Skeletal muscle tissue (tissue), 4 donors: ENCODE measurements around the gene CBFB. TPM values are rescaled to one million over a fixed set of nuclear protein-coding genes. Genes with fewer than 3 reads are reported as not detected.

Source experiments
- H3K27ac ChIP-seq: one replicate; pipeline ENCODE4 v1.7.0; 2013; ENCODE audit warnings: mild to moderate bottlenecking, low read depth, low read length, inconsistent platforms
- H3K27me3 ChIP-seq, 3 donors: one replicate each; pipeline ENCODE4 v1.7.0; 2013; ENCODE audit warnings: low read length in 3 of 3; ENCODE audit not compliant: control insufficient read depth in 3 of 3, insufficient read depth in 3 of 3
- H3K36me3 ChIP-seq, 3 donors: one replicate each; pipeline ENCODE4 v1.7.0; 2013; ENCODE audit warnings: low read length in 3 of 3; ENCODE audit not compliant: control insufficient read depth in 3 of 3, insufficient read depth in 3 of 3
- H3K4me1 ChIP-seq, 3 donors: one replicate each; pipeline ENCODE4 v1.7.0; 2013; ENCODE audit warnings: low read length in 3 of 3, mild to moderate bottlenecking in 3 of 3; ENCODE audit not compliant: control insufficient read depth in 3 of 3, insufficient read depth in 3 of 3
- H3K4me3 ChIP-seq, 3 donors: one replicate each; pipeline ENCODE4 v1.7.0; 2013; ENCODE audit warnings: low read length in 3 of 3
- H3K9ac ChIP-seq, 3 donors: one replicate each; pipeline ENCODE4 v1.7.0; 2013; ENCODE audit warnings: low read length in 3 of 3, mild to moderate bottlenecking in 3 of 3, moderate library complexity in 2 of 3, low read depth in 1 of 3
- H3K9me3 ChIP-seq, 3 donors: one replicate each; pipeline ENCODE4 v1.7.0; 2013; ENCODE audit warnings: low read length in 3 of 3; ENCODE audit not compliant: control insufficient read depth in 3 of 3
- total RNA-seq: library from RNA; depleted of rRNA; stranded (reverse); fragments of >200 nt; gene quantifications from one replicate; pipeline ENCODE4 v1.2.3, GENCODE V29; 2014
- donor health status: Osteomylitis.

The CBFB gene
- total RNA-seq, 1 donor from 2014 or later: 33.9 TPM

- Histone ChIP-seq H3K27ac (peak overlapping the region; percentile 65), H3K4me3 (no peak overlapping the region), H3K27me3 (no peaks in the 10 kb centered on the region), H3K36me3 (no peaks in the 10 kb centered on the region), H3K4me1 (peaks cover 4 to 11% (median 5%) of the 10 kb centered on the region in 3 donors), H3K9ac (no peak overlapping the region), H3K9me3 (no peaks in the 10 kb centered on the region)
Measured at GRCh38 chr16:67055712-67056487, 27.0 kb downstream of the CBFB start.

DNA sequence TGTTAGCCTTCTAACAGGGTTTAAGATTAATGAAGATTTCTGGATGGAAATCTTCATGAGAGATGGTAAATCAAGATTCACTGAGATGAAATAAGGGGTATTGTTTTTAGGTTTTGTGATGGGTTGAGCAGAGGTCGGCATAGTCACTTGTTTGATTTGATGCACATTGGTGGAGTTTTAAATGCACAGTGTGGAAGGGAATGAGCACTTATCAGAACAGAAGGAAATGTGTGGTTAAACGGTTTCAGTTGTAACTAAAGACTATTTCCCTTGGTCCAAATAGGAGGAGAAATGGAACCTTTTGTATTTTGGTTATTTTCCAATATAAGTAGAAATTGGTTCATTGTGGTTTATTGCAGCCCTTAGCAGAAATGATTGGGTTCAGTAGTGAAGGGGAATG lies 34.1 kb downstream of the CBFB start:
- H3K4me1 ChIP-seq: no peaks in the 10 kb centered on the region
- no peak overlapping the region for H3K4me3 ChIP-seq
- no peaks in the 10 kb centered on the region for H3K9me3 ChIP-seq
- peaks cover 3 to 9% (median 4%) of the 10 kb centered on the region in 3 donors for H3K36me3 ChIP-seq
- no peaks in the 10 kb centered on the region for H3K27me3 ChIP-seq
- H3K27ac ChIP-seq: no peak overlapping the region
- no peak overlapping the region for H3K9ac ChIP-seq

DNA sequence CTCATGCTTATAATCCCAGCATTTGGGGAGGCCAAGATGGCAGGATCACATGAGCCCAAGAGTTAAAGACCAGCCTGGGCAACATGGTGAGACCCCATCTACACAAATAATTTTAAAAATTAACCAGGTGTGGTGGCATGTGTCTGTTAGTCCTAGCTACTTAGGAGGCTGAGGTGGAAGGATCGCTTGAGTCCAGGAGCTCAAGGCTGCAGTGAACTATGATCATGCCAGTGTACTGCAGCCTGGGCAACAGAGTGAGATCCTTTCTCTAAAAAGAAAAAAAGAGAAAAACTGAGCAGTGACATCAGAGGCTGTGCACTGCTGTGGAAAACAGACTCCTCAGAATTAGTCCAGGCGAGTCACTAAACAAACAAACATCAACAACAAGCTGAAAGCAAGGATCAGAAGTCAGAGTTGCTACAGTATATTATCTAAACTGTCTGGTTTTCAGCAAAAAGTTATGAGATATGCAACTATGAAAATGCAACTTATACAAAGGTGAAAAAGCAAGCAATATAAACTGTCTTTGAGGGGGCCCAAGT lies 39.3 kb downstream of the CBFB start:
- peaks cover 7 to 10% (median 10%) of the 10 kb centered on the region in 3 donors for H3K36me3 ChIP-seq

GRCh38 chr16:67071476-67072048 lies 42.6 kb downstream of the CBFB start:
- Histone ChIP-seq H3K9me3 (no peaks in the 10 kb centered on the region), H3K4me1 (no peaks in the 10 kb centered on the region), H3K27ac (no peak overlapping the region), H3K4me3 (no peak overlapping the region), H3K27me3 (no peaks in the 10 kb centered on the region), H3K9ac (no peak overlapping the region), H3K36me3 (peaks cover 7 to 16% (median 10%) of the 10 kb centered on the region in 3 donors)

More for the DNA sequence above, 39.3 kb downstream of the CBFB start:
- Histone ChIP-seq H3K9ac (no peak overlapping the region), H3K27me3 (no peaks in the 10 kb centered on the region), H3K4me3 (no peak overlapping the region), H3K9me3 (no peaks in the 10 kb centered on the region), H3K4me1 (no peaks in the 10 kb centered on the region), H3K27ac (no peak overlapping the region)

DNA sequence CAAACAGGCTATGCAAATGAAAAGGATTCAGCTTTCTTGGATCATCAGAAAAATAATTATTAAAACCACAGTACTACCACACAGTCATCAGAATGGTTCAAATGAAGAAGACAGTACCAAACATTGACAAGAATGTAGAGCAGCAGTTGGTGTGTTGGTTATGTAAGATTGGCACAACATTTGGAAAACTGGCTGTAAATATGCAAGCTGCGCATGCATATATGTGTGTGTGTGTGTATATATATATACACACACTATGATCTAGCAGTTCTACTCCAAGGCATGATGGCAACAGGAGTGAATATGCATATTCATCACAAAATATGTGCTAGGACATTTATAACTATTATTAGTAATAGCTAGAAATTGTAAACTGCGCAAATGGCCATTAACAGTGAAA lies 46.4 kb downstream of the CBFB start:
- H3K4me1 ChIP-seq: no peaks in the 10 kb centered on the region
- H3K9me3 ChIP-seq: no peaks in the 10 kb centered on the region
- peaks cover 0 to 8% (median 0%) of the 10 kb centered on the region in 3 donors for H3K36me3 ChIP-seq

DNA sequence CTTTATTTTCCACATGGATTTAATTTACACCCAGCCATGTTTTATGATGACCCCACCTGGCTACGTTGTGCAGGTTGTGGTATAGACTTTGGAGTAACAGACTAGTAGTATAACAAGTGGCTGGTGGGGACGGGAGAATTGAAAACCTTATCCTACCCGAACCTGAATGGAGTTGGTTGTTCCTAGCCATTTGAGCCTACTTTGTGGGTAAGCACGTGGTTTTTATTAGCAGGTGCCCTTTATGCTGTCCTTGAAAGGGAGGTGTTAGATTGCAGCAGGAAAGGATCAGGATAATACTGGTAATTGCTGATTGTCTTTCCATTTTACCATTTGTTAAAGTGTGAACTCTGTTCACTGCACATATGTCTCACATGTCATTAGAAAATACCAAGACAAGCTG lies 48.9 kb downstream of the CBFB start:
- Histone ChIP-seq H3K4me3 (no peak overlapping the region), H3K4me1 (no peaks in the 10 kb centered on the region), H3K27me3 (no peaks in the 10 kb centered on the region), H3K9me3 (no peaks in the 10 kb centered on the region), H3K9ac (no peak overlapping the region), H3K36me3 (peaks cover 0 to 8% (median 0%) of the 10 kb centered on the region in 3 donors), H3K27ac (no peak overlapping the region)

More for the DNA sequence above, 46.4 kb downstream of the CBFB start:
- Histone ChIP-seq H3K4me3 (no peak overlapping the region), H3K27ac (no peak overlapping the region), H3K9ac (no peak overlapping the region), H3K27me3 (no peaks in the 10 kb centered on the region)

GRCh38 chr16:67082100-67082499 lies 53.2 kb downstream of the CBFB start:
- Histone ChIP-seq H3K4me3 (no peak overlapping the region), H3K9me3 (no peaks in the 10 kb centered on the region), H3K9ac (no peak overlapping the region), H3K27ac (no peak overlapping the region), H3K27me3 (no peaks in the 10 kb centered on the region), H3K4me1 (peaks cover under 1 to 14% (median 2%) of the 10 kb centered on the region in 3 donors), H3K36me3 (peaks cover 0 to 3% (median 1%) of the 10 kb centered on the region in 3 donors)

GRCh38 chr16:67082891-67083290 lies 53.9 kb downstream of the CBFB start:
- Histone ChIP-seq H3K9ac (no peak overlapping the region), H3K27ac (no peak overlapping the region), H3K4me1 (peaks cover 2 to 14% (median 3%) of the 10 kb centered on the region in 3 donors), H3K36me3 (peaks cover 0 to 3% (median 1%) of the 10 kb centered on the region in 3 donors), H3K27me3 (no peaks in the 10 kb centered on the region), H3K4me3 (no peak overlapping the region), H3K9me3 (no peaks in the 10 kb centered on the region)

GRCh38 chr16:67084345-67085028 lies 55.5 kb downstream of the CBFB start:
- Histone ChIP-seq H3K4me1 (peaks cover 6 to 14% (median 9%) of the 10 kb centered on the region in 3 donors), H3K4me3 (no peak overlapping the region), H3K9me3 (no peaks in the 10 kb centered on the region), H3K9ac (no peak overlapping the region), H3K27me3 (no peaks in the 10 kb centered on the region), H3K27ac (no peak overlapping the region), H3K36me3 (peaks cover 0 to 3% (median 0%) of the 10 kb centered on the region in 3 donors)
